Measurements from ENCODE around the gene ZBTB20. TPM values are rescaled to one million over a fixed set of nuclear protein-coding genes. Genes with fewer than 3 reads are reported as not detected.
A peak's percentile ranks its signal among the peaks of the same experiment; 100 is the strongest.

ZBTB20 gene
- total RNA-seq, 2 donors from 2014 or later = 111 to 189 TPM

- Histone ChIP-seq H3K27me3 (replicated peaks; ENCODE audit: insufficient read depth) (no peaks in the 10 kb centered on the region), H3K36me3 (no peaks in the 10 kb centered on the region), H3K27ac (no peak overlapping the region), H3K4me1 (replicated peaks) (no peaks in the 10 kb centered on the region), H3K4me3 (no peak overlapping the region), H3K9me3 (no peaks in the 10 kb centered on the region)
- 72% methylated on average over 2 of the region's 2 CpGs for WGBS
- intact Hi-C loops (cut with DNase I) = loop anchor here (10.0 kb wide), 3 partner anchors 345 to 1015 kb away; no protein-coding TSS in a partner anchor
- DNase-seq (ENCODE audit: low spot score) = no peak
- TF ChIP-seq CTCF (IDR thresholded peaks at IDR 0.05) (peak in 3 of 4 experiments; percentile 28 to 35 (median 31)), POLR2AphosphoS5 (IDR thresholded peaks at IDR 0.05) (no peak), POLR2A (IDR thresholded peaks at IDR 0.05) (no peak)
These were observed 22.7 kb upstream of the ZBTB20 start for GRCh38 chr3:115169808-115170207.

GRCh38 chr3:115165701-115166100, 18.6 kb upstream of the ZBTB20 start:
- intact Hi-C loops (cut with DNase I) = loop anchor here (10.0 kb wide), 2 partner anchors 341 to 801 kb away; no protein-coding TSS in a partner anchor
- TF ChIP-seq CTCF (IDR thresholded peaks at IDR 0.05) = no peak
- no peak for TF ChIP-seq POLR2A (IDR thresholded peaks at IDR 0.05)
- 74% methylated on average over 3 of the region's 3 CpGs for WGBS

GRCh38 chr3:115165266-115165665, 18.2 kb upstream of the ZBTB20 start:
- Histone ChIP-seq H3K27ac (no peak overlapping the region), H3K4me3 (no peak overlapping the region), H3K27me3 (replicated peaks; ENCODE audit: insufficient read depth) (no peaks in the 10 kb centered on the region), H3K36me3 (no peaks in the 10 kb centered on the region), H3K4me1 (replicated peaks) (no peaks in the 10 kb centered on the region), H3K9me3 (no peaks in the 10 kb centered on the region)
- no peak for DNase-seq (ENCODE audit: low spot score)
- intact Hi-C loops (cut with DNase I) = loop anchor here (10.0 kb wide), 2 partner anchors 340 to 800 kb away; no protein-coding TSS in a partner anchor
- 85% methylated on average over 2 of the region's 2 CpGs for WGBS
- TF ChIP-seq POLR2A (IDR thresholded peaks at IDR 0.05) (no peak), CTCF (IDR thresholded peaks at IDR 0.05) (no peak), POLR2AphosphoS5 (IDR thresholded peaks at IDR 0.05) (no peak)

More at GRCh38 chr3:115165701-115166100, 18.6 kb upstream of the ZBTB20 start:
- Histone ChIP-seq H3K4me1 (replicated peaks) (no peaks in the 10 kb centered on the region), H3K4me3 (no peak overlapping the region), H3K9me3 (no peaks in the 10 kb centered on the region), H3K27ac (no peak overlapping the region), H3K27me3 (replicated peaks; ENCODE audit: insufficient read depth) (no peaks in the 10 kb centered on the region), H3K36me3 (no peaks in the 10 kb centered on the region)
- DNase-seq (ENCODE audit: low spot score) = no peak

GRCh38 chr3:115164374-115165221, 17.5 kb upstream of the ZBTB20 start:
- intact Hi-C loops (cut with DNase I) = loop anchor here (10.0 kb wide), 2 partner anchors 340 to 800 kb away; no protein-coding TSS in a partner anchor
- Histone ChIP-seq H3K4me3 (no peak overlapping the region), H3K27me3 (replicated peaks; ENCODE audit: insufficient read depth) (no peaks in the 10 kb centered on the region), H3K4me1 (replicated peaks) (no peaks in the 10 kb centered on the region), H3K36me3 (no peaks in the 10 kb centered on the region), H3K9me3 (no peaks in the 10 kb centered on the region), H3K27ac (no peak overlapping the region)
- WGBS = 94% methylated on average over 3 of the region's 3 CpGs
- no peak for TF ChIP-seq POLR2AphosphoS5 (IDR thresholded peaks at IDR 0.05)
- no peak for TF ChIP-seq CTCF (IDR thresholded peaks at IDR 0.05)
- no peak for TF ChIP-seq POLR2A (IDR thresholded peaks at IDR 0.05)
- DNase-seq (ENCODE audit: low spot score) = no peak
